Stimulated activated CD4-positive, alpha-beta T cell treated with anti-CD3 and anti-CD28 coated beads, TNF-alpha, amount 100 ng/mL, for 1 hour (primary cell): ENCODE results near the gene E2F4.

Experiments used
- DNase-seq, 3 donors: peaks; one replicate each; pipeline ENCODE4 v3.0.0-alpha.2; 2020; ENCODE audit warnings: low read depth in 3 of 3, low spot score in 1 of 3

Gene E2F4

GRCh38 chr16:67207249-67208091 lies 15.5 kb downstream of the E2F4 start:
- DNase-seq, result no peak

- DNase-seq, result no peak
These were observed 16.4 kb downstream of the E2F4 start for GRCh38 chr16:67208154-67208896.

- DNase-seq, result no peak
These were observed 17.6 kb downstream of the E2F4 start for GRCh38 chr16:67209565-67209964.

- no peak for DNase-seq
These were observed 18.3 kb downstream of the E2F4 start for GRCh38 chr16:67210069-67210937.

GRCh38 chr16:67211674-67212073 lies 19.7 kb downstream of the E2F4 start:
- no peak for DNase-seq

GRCh38 chr16:67212766-67213165 lies 20.8 kb downstream of the E2F4 start:
- no peak for DNase-seq

- no peak for DNase-seq
These were observed 21.5 kb downstream of the E2F4 start for GRCh38 chr16:67213197-67214019.

GRCh38 chr16:67215706-67216105 lies 23.8 kb downstream of the E2F4 start:
- no peak for DNase-seq

- no peak for DNase-seq
These were observed 24.9 kb downstream of the E2F4 start for GRCh38 chr16:67216612-67217490.

GRCh38 chr16:67223992-67224391 lies 32.0 kb downstream of the E2F4 start:
- no peak for DNase-seq

GRCh38 chr16:67226295-67226803 lies 34.4 kb downstream of the E2F4 start:
- DNase-seq, result no peak

- peak; percentile 91 to 97 (median 92) for DNase-seq
These were observed 35.0 kb downstream of the E2F4 start, which contains the start of gene TMEM208 for GRCh38 chr16:67226804-67227566. TSS of gene TMEM208 (plus strand) at chr16:67227130. CDS start at chr16:67227219, 89 bp downstream.

- DNase-seq, result no peak
These were observed 35.6 kb downstream of the E2F4 start for GRCh38 chr16:67227567-67227921.

GRCh38 chr16:67228034-67228785 lies 36.3 kb downstream of the E2F4 start:
- no peak for DNase-seq

- no peak for DNase-seq
These were observed 37.0 kb downstream of the E2F4 start for GRCh38 chr16:67228905-67229304.

- DNase-seq, result no peak
These were observed 38.2 kb downstream of the E2F4 start for GRCh38 chr16:67229906-67230808.
